ENCODE results near the gene DYNC1LI1. TPM values are rescaled to one million over a fixed set of nuclear protein-coding genes. Genes with fewer than 3 reads are reported as not detected.

The DYNC1LI1 gene
- polyA plus RNA-seq, 1 of the 3 experiments (the other 2 are of a cell fraction): 15.4 TPM

DNA sequence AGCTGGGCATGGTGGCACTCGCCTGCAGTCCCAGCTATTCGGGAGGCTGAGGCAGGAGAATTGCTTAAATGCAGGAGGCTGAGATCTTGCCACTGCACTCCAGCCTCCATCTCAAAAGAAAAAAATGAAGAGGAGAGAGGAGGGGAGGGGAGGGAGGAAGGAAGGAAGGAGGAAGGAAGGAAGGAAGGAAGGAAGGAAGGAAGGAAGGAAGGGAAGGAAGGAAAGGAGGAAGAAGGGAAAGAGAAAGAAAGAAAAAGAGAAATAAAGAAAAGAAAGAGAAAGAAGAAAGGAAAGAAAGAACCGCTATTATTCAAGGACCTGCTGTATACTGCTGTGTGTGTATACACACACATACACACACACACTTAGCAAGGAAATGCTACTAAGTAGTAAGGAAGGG, 35.6 kb upstream of the DYNC1LI1 start:
- Histone ChIP-seq H3F3A (replicated peaks; ENCODE audit: insufficient read depth) (no peaks in the 10 kb centered on the region), H3K4me2 (no peak overlapping the region), H2AFZ (ENCODE audit: low read depth) (no peak overlapping the region), H3K4me1 (ENCODE audit: control insufficient read depth in 1 of 2, insufficient read depth in 2 of 2, low read depth in 1 of 2, low read length in 1 of 2) (no peaks in the 10 kb centered on the region), H3K9me3 (no peaks in the 10 kb centered on the region), H3K9ac (no peak overlapping the region), H3K27ac (ENCODE audit: low read depth in 2 of 2, low read length in 1 of 2) (no peak overlapping the region), H3K27me3 (ENCODE audit: insufficient read depth) (no peaks in the 10 kb centered on the region; the same call in 1 of the 2 replicates), H3K4me3 (ENCODE audit: low read depth in 2 of 2, low read length in 1 of 2) (no peak overlapping the region), H3K79me2 (ENCODE audit: insufficient read depth) (no peaks in the 10 kb centered on the region), H3K9me2 (no peaks in the 10 kb centered on the region), H3K36me3 (replicated peaks in 1 of 2; ENCODE audit: control insufficient read depth in 1 of 2, insufficient read depth in 2 of 2, low read length in 1 of 2) (no peaks in the 10 kb centered on the region), H4K20me1 (ENCODE audit: insufficient read depth) (no peaks in the 10 kb centered on the region)
- TF ChIP-seq CHD2 (IDR thresholded peaks at IDR 0.05; ENCODE audit: low read length, partially characterized antibody): no peak
- no peak for DNase-seq
- CTCF ChIA-PET: no interaction called here
- 92% methylated on average over 3 of the region's 3 CpGs for WGBS (ENCODE audit: low lambda C conversion rate)
- POLR2A ChIA-PET: no interaction called here

- POLR2A ChIA-PET: no interaction called here
- H4K20me1 ChIP-seq (ENCODE audit: insufficient read depth): no peaks in the 10 kb centered on the region
- H3K9ac ChIP-seq: no peak overlapping the region
These were observed 32.4 kb upstream of the DYNC1LI1 start for GRCh38 chr3:32603064-32603463.

More at GRCh38 chr3:32603064-32603463, 32.4 kb upstream of the DYNC1LI1 start:
- Histone ChIP-seq H3F3A (replicated peaks; ENCODE audit: insufficient read depth) (no peaks in the 10 kb centered on the region), H3K4me3 (ENCODE audit: low read depth in 2 of 2, low read length in 1 of 2) (no peak overlapping the region), H3K4me2 (no peak overlapping the region), H2AFZ (ENCODE audit: low read depth) (no peak overlapping the region), H3K27ac (ENCODE audit: low read depth in 2 of 2, low read length in 1 of 2) (no peak overlapping the region), H3K4me1 (ENCODE audit: control insufficient read depth in 1 of 2, insufficient read depth in 2 of 2, low read depth in 1 of 2, low read length in 1 of 2) (no peaks in the 10 kb centered on the region), H3K9me3 (no peaks in the 10 kb centered on the region), H3K36me3 (replicated peaks in 1 of 2; ENCODE audit: control insufficient read depth in 1 of 2, insufficient read depth in 2 of 2, low read length in 1 of 2) (no peaks in the 10 kb centered on the region), H3K79me2 (ENCODE audit: insufficient read depth) (no peaks in the 10 kb centered on the region), H3K9me2 (no peaks in the 10 kb centered on the region), H3K27me3 (ENCODE audit: insufficient read depth) (no peaks in the 10 kb centered on the region; the same call in 1 of the 2 replicates)
- no peak for TF ChIP-seq MEF2A (IDR thresholded peaks at IDR 0.05; ENCODE audit: borderline replicate concordance, low read depth)
- TF ChIP-seq JUND (IDR thresholded peaks at IDR 0.05): no peak
- no peak for TF ChIP-seq FOXM1 (IDR thresholded peaks at IDR 0.05; ENCODE audit: low read depth)
- TF ChIP-seq MXI1 (IDR thresholded peaks at IDR 0.05; ENCODE audit: low read depth, low read length): no peak
- TF ChIP-seq PBX3 (IDR thresholded peaks at IDR 0.05): no peak
- TF ChIP-seq EP300 (IDR thresholded peaks at IDR 0.05; ENCODE audit: borderline replicate concordance in 1 of 2, low read depth in 1 of 2, low read length in 1 of 2): no peak
- no peak for TF ChIP-seq NRF1 (IDR thresholded peaks at IDR 0.05; ENCODE audit: low read depth, low read length)
- TF ChIP-seq, protein P1, sequence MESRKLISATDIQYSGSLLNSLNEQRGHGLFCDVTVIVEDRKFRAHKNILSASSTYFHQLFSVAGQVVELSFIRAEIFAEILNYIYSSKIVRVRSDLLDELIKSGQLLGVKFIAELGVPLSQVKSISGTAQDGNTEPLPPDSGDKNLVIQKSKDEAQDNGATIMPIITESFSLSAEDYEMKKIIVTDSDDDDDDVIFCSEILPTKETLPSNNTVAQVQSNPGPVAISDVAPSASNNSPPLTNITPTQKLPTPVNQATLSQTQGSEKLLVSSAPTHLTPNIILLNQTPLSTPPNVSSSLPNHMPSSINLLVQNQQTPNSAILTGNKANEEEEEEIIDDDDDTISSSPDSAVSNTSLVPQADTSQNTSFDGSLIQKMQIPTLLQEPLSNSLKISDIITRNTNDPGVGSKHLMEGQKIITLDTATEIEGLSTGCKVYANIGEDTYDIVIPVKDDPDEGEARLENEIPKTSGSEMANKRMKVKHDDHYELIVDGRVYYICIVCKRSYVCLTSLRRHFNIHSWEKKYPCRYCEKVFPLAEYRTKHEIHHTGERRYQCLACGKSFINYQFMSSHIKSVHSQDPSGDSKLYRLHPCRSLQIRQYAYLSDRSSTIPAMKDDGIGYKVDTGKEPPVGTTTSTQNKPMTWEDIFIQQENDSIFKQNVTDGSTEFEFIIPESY (IDR thresholded peaks at IDR 0.05; ENCODE audit: borderline replicate concordance, low read depth): no peak
- no peak for TF ChIP-seq FOXJ3 (CRISPR knock-in tag; IDR thresholded peaks at IDR 0.05)
- TF ChIP-seq, protein P2, sequence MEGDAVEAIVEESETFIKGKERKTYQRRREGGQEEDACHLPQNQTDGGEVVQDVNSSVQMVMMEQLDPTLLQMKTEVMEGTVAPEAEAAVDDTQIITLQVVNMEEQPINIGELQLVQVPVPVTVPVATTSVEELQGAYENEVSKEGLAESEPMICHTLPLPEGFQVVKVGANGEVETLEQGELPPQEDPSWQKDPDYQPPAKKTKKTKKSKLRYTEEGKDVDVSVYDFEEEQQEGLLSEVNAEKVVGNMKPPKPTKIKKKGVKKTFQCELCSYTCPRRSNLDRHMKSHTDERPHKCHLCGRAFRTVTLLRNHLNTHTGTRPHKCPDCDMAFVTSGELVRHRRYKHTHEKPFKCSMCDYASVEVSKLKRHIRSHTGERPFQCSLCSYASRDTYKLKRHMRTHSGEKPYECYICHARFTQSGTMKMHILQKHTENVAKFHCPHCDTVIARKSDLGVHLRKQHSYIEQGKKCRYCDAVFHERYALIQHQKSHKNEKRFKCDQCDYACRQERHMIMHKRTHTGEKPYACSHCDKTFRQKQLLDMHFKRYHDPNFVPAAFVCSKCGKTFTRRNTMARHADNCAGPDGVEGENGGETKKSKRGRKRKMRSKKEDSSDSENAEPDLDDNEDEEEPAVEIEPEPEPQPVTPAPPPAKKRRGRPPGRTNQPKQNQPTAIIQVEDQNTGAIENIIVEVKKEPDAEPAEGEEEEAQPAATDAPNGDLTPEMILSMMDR (IDR thresholded peaks at IDR 0.05): no peak
- no peak for DNase-seq
- WGBS (ENCODE audit: low lambda C conversion rate): 68% methylated on average over 4 of the region's 4 CpGs
- CTCF ChIA-PET: interaction anchor here (1.1 to 1.4 kb wide), 2 partner anchors 17 to 93 kb away, joined by 3 to 4 read pairs; no protein-coding TSS in a partner anchor

Measured in SK-N-SH (cell line).